Uterus (tissue), 4 donors: ENCODE results near the gene LFNG. TPM values are rescaled to one million over a fixed set of nuclear protein-coding genes. Genes with fewer than 3 reads are reported as not detected.

Experiments
- DNase-seq, 2 donors: peaks; one replicate each; pipeline ENCODE4 v3.0.0-alpha.2; 2019 to 2020
- H3K27ac ChIP-seq, 2 donors: fragments of 200-600 bp; sonication (generic); 1 replicate in 1 of 2; 2 replicates in 1 of 2; pipeline ENCODE4 v1.5.1; 2016 to 2018
- H3K27me3 ChIP-seq, 2 donors: fragments of 200-600 bp; sonication (generic); one replicate each; pipeline ENCODE4 v1.5.1; 2018 to 2019; ENCODE audit warnings: control low read depth in 1 of 2
- H3K36me3 ChIP-seq, 2 donors: fragments of 200-600 bp; sonication (generic); one replicate each; pipeline ENCODE4 v1.5.1; 2019; ENCODE audit warnings: control low read depth in 1 of 2
- H3K4me1 ChIP-seq, 2 donors: fragments of 200-600 bp; sonication (generic); one replicate each; pipeline ENCODE4 v1.5.1; 2018 to 2019; ENCODE audit warnings: control low read depth in 1 of 2
- H3K4me3 ChIP-seq, 2 donors: fragments of 200-600 bp; sonication (generic); 1 replicate in 1 of 2; 2 replicates in 1 of 2; pipeline ENCODE4 v1.5.1; 2018 to 2019; ENCODE audit warnings: mild to moderate bottlenecking in 1 of 2
- H3K9me3 ChIP-seq, 2 donors: fragments of 200-600 bp; sonication (generic); one replicate each; pipeline ENCODE4 v1.5.1; 2019; ENCODE audit warnings: control low read depth in 1 of 2
- POLR2A ChIP-seq, 2 donors: fragments of 450-650 bp; IDR thresholded peaks; one replicate each; pipeline ENCODE4 v1.6.1; 2016; ENCODE audit warnings: antibody characterized with exemption in 2 of 2, mild to moderate bottlenecking in 1 of 2, moderate library complexity in 1 of 2
- intact Hi-C: fragments of 100-400 bp; cut with DNase I; formaldehyde crosslinking; loops from one replicate; pipeline ENCODE4 v1.15.1; 2023; ENCODE audit warnings: low total_unique reads
- total RNA-seq, 4 donors: library from RNA; depleted of rRNA in 3 of 4; stranded (reverse); fragments of >200 nt in 3 of 4; gene quantifications; one replicate each; pipeline versions ENCODE4 v1.1.0 to v1.2.4, GENCODE V29; 2014 to 2023
- TF ChIP-seq, protein P1 (sequence below), 4 experiments: fragments of 200-600 bp in 2 of 4; fragments of 450-650 bp in 2 of 4; sonication (generic) in 2 of 4; IDR thresholded peaks; one replicate each; pipeline ENCODE4 v1.5.1; 2016 to 2019; ENCODE audit warnings: antibody characterized with exemption in 4 of 4, mild to moderate bottlenecking in 2 of 4, moderate library complexity in 1 of 4
- donor health status: DM: yes; HTN: yes; CAD: no.

The LFNG gene
- total RNA-seq, 4 donors from 2014 or later, result 2.3 to 30.5 (median 26.5) TPM; not detected in 1

DNA sequence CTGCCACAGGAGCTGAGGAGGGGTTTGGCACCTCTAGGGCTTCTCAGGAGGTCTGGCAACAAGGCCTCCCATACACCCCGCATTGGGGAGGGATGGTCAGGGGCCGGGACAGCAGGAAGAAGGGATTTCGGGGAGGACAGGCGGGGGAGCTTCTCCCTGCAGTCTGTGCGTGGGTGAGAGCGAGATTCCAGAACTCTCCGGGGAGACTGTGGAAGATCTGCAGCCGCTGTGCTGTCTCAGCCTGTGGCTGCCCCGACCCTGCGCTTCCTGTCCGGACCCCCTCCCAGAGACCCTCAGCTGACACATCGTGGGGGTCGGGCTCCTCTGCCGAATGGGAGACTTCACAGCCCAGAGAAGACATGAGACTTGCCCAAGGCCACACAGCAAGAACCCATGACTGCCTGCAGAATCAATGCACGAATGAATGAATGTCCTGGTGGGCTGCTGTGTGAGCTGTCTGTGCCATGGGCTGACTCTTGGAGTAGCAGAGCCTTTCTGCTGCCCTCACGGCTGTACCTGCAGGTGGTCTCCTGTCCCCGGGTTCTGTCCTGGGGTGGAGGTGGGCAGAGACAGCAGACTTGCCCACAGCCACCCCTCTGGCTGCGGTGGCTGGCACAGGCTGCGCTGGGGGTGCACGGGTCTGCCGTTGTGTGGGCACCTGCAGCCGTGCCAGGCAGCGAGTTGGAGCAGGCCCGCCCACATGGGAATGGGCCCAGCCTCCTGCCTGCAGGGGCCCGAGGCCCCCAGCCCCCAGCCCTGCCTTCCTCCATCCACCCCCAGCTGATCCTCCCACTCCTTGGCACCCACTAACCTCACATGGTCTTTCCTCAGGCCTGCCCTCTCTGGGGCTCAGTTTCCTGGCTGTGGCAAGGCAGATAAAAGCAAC, 16.3 kb upstream of the LFNG start:
- no peak for DNase-seq
- H3K27me3 ChIP-seq, result no peaks in the 10 kb centered on the region
- peaks cover 0 to 4% of the 10 kb centered on the region in 2 donors for H3K4me1 ChIP-seq
- TF ChIP-seq, protein P1, sequence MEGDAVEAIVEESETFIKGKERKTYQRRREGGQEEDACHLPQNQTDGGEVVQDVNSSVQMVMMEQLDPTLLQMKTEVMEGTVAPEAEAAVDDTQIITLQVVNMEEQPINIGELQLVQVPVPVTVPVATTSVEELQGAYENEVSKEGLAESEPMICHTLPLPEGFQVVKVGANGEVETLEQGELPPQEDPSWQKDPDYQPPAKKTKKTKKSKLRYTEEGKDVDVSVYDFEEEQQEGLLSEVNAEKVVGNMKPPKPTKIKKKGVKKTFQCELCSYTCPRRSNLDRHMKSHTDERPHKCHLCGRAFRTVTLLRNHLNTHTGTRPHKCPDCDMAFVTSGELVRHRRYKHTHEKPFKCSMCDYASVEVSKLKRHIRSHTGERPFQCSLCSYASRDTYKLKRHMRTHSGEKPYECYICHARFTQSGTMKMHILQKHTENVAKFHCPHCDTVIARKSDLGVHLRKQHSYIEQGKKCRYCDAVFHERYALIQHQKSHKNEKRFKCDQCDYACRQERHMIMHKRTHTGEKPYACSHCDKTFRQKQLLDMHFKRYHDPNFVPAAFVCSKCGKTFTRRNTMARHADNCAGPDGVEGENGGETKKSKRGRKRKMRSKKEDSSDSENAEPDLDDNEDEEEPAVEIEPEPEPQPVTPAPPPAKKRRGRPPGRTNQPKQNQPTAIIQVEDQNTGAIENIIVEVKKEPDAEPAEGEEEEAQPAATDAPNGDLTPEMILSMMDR (IDR thresholded peaks at IDR 0.05), result no peak
- TF ChIP-seq POLR2A (IDR thresholded peaks at IDR 0.05), result no peak
- H3K27ac ChIP-seq, result no peak overlapping the region
- H3K9me3 ChIP-seq, result no peaks in the 10 kb centered on the region
- intact Hi-C loops, result no loop called here
- no peaks in the 10 kb centered on the region for H3K36me3 ChIP-seq
- no peak overlapping the region for H3K4me3 ChIP-seq

DNA sequence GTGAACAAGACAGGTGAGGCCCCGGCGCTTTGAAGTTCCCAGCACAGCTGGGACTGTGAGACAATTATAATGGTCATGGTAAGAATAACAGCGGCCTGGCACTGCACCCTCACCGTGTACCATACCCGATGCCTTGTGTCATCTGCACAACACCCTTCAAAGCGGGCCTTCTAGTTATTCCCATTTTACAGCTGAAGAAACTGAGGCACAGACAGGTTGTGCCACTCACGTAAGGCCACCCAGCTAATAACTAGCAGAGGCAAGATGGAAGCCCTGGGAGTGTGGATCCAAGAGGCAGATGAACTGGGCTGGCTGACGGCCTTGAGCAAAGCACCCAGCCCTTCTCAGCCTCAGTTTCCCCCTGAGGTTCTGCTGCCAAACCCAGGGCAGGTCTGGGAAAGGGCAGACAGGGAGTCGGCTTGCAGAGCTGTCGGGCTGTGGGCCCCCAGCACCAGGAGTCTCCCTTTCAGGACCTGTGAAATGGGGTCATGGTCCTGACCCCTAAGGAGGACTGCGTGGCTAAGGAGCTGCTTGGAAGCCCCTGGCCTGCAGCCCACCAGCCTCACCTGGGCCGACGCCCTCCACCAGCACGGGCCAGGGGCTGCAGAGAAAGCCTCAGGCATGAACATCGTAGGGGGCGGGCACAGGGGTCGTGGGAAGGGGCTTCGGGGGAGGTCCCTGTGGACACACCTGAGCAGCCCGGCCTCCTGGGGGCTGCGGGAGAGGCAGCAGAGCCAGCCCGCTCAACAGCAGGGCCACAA, 15.3 kb upstream of the LFNG start:
- H3K9me3 ChIP-seq, result no peaks in the 10 kb centered on the region
- no peak overlapping the region for H3K4me3 ChIP-seq
- peaks cover 0 to 4% of the 10 kb centered on the region in 2 donors for H3K4me1 ChIP-seq
- TF ChIP-seq POLR2A (IDR thresholded peaks at IDR 0.05), result no peak
- TF ChIP-seq, protein P1 (IDR thresholded peaks at IDR 0.05), result no peak
- no peaks in the 10 kb centered on the region for H3K27me3 ChIP-seq
- no peak overlapping the region for H3K27ac ChIP-seq
- H3K36me3 ChIP-seq, result no peaks in the 10 kb centered on the region
- intact Hi-C loops, result no loop called here
- DNase-seq, result no peak

DNA sequence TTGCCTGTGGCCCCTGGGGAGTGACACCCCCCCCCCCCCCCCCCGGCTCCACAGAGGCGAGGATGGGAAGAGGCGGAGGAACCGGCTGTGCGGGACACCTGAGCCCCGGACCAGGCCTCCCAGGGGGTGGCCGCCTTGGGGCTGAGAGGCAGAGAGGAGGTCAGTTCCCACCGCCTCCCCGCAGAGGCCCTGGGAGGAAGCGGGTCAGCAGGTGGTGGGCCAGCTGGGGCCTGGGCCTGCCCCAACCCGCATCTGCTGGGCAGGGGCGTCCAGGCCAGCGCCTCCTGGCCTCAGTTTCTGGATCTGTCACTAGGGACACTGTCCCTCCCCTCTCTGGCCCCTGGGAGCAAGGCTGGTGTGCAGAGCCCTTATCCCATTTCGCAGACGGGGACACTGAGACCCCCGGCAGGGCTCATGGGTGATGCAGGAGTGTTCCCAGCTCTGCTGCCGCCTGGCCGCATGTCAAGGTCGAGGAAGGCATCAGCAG, 14.6 kb upstream of the LFNG start:
- peaks cover 0 to 4% of the 10 kb centered on the region in 2 donors for H3K4me1 ChIP-seq
- no peak overlapping the region for H3K4me3 ChIP-seq
- no peak for DNase-seq
- no peaks in the 10 kb centered on the region for H3K27me3 ChIP-seq
- no peaks in the 10 kb centered on the region for H3K9me3 ChIP-seq
- intact Hi-C loops, result no loop called here
- TF ChIP-seq, protein P1 (IDR thresholded peaks at IDR 0.05), result no peak
- TF ChIP-seq POLR2A (IDR thresholded peaks at IDR 0.05), result no peak
- H3K36me3 ChIP-seq, result no peaks in the 10 kb centered on the region
- H3K27ac ChIP-seq, result no peak overlapping the region

DNA sequence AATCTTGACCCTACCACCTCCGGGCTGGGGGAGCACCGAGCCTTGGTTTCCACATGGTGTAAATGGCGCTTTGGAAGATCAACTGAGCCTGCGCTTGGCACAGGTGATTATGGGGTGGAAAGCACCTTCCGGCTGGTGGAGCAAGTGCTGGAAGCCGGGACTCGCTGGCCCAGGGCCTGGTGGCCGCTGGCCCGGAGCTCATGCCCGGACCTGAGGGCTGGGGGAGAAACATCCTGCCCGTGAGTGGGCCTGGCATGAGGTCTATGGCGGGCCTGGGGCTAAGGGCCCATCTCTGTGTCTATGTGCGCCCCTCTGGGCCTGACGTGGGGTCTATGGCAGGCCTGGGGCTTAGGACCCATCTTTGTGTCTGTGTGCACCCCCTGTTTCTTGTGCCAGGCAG, 14.2 kb upstream of the LFNG start:
- H3K4me1 ChIP-seq, result peaks cover 0 to 4% of the 10 kb centered on the region in 2 donors
- no peaks in the 10 kb centered on the region for H3K27me3 ChIP-seq
- no peaks in the 10 kb centered on the region for H3K9me3 ChIP-seq
- TF ChIP-seq, protein P1 (IDR thresholded peaks at IDR 0.05), result no peak
- TF ChIP-seq POLR2A (IDR thresholded peaks at IDR 0.05), result no peak
- no peaks in the 10 kb centered on the region for H3K36me3 ChIP-seq
- H3K4me3 ChIP-seq, result no peak overlapping the region
- H3K27ac ChIP-seq, result no peak overlapping the region
- intact Hi-C loops, result no loop called here
- no peak for DNase-seq
